Neutrophil (primary cell): ENCODE measurements around the gene ABAT.

ENCODE experiments used
- H3K27ac ChIP-seq: fragments of 200-600 bp; sonication (generic); 2 replicates; pipeline ENCODE4 v1.5.1; 2016; ENCODE audit warnings: mild to moderate bottlenecking, moderate library complexity
- H3K27me3 ChIP-seq: fragments of 200-600 bp; sonication (generic); 2 replicates; pipeline ENCODE4 v1.6.0; 2016; ENCODE audit warnings: mild to moderate bottlenecking
- H3K36me3 ChIP-seq: fragments of 200-600 bp; sonication (generic); 2 replicates; pipeline ENCODE4 v1.5.1; 2017
- H3K4me1 ChIP-seq, 2 experiments: fragments of 200-600 bp in 1 of 2; sonication (generic) in 1 of 2; 1 replicate in 1 of 2; 2 replicates in 1 of 2; pipeline versions ENCODE4 v1.5.1 to v1.6.1; 2013 to 2016; ENCODE audit warnings: low read depth in 1 of 2, low read length in 1 of 2, mild to moderate bottlenecking in 1 of 2, moderate library complexity in 1 of 2; ENCODE audit not compliant: control insufficient read depth in 1 of 2, insufficient read depth in 1 of 2
- H3K4me3 ChIP-seq, 2 experiments: fragments of 200-600 bp in 1 of 2; sonication (generic) in 1 of 2; 1 replicate in 1 of 2; 2 replicates in 1 of 2; pipeline ENCODE4 v1.5.1; 2013 to 2016; ENCODE audit warnings: low read depth in 1 of 2, low read length in 1 of 2, mild to moderate bottlenecking in 1 of 2, moderate library complexity in 1 of 2
- H3K9me3 ChIP-seq: fragments of 200-600 bp; sonication (generic); 2 replicates; pipeline ENCODE4 v1.5.1; 2016
- CTCF ChIP-seq: fragments of 200-600 bp; sonication (generic); IDR thresholded peaks from 2 replicates; pipeline ENCODE4 v1.5.1; 2016; ENCODE audit warnings: antibody characterized with exemption

The ABAT gene

DNA sequence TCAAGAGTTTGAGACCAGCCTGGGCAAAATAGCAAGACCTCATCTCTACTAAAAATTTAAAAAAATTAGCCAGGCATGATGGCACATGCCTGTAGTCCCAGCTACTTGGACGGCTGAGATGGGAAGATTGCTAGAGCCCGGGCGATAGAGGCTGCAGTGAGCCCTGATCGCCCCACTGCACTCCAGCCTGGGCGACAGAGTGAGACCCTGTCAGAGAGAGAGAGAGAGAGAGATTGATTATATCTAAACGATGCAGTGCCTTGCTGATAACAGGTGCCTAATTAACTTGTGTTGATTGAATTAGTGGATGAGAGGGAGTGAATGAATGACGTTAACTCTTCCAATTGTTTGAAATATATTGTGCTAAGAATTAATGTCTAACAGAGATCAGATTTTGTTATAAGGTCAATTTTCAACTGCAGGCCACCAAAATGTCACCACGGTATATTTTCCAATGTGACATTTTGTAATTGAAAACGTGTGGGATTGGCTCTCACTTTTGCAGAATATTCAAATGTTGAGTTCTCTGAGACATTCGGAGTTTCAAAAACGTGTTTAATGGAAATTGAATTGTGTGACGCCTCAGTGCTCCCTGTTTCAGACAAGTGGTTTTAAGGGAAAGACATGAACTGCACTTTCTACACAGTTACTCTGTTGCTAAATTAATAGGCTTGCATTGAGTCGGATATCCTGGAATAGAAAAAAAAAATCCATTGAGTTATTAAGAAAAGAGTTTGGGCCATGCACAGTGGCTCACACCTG is 53.6 kb downstream of the ABAT start:
- Histone ChIP-seq H3K27me3 (no peaks in the 10 kb centered on the region), H3K4me3 (no peak overlapping the region), H3K9me3 (no peaks in the 10 kb centered on the region), H3K4me1 (peaks cover 0 to 35% of the 10 kb centered on the region in 2 experiments), H3K27ac (no peak overlapping the region), H3K36me3 (no peaks in the 10 kb centered on the region)
- TF ChIP-seq CTCF, result no peak

DNA sequence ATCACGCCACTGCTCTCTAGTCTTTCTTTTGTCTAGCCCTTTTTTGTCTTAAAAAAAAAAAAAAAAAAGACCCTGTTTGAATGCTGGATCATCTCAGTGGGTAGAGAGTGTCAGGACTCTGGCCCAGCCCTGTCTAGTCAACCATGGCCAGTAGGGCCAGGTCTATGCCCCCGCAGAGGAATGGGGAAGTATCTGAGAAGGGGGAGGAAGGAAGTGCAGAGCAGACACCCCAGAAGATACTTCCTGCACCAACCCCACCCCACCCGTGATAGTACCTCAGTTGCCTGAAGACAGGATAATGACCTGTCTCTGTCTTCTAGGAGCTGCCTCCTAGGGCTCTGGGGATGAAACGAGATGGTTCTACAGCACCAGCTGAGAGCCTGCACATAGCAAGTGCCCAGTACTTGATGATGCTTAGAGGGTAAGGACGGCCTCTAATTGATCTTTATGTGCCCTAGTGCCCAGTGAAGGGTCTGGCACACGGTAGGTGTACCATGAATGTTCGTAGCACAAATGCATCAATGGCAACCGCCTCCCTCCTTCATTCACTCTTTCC is 55.4 kb downstream of the ABAT start:
- H3K27me3 ChIP-seq, result no peaks in the 10 kb centered on the region
- no peaks in the 10 kb centered on the region for H3K9me3 ChIP-seq
- no peaks in the 10 kb centered on the region for H3K36me3 ChIP-seq
- peak overlapping the region in 1 of 2 experiments; percentile 17 for H3K4me3 ChIP-seq
- H3K27ac ChIP-seq, result peak overlapping the region; percentile 65
- no peak for TF ChIP-seq CTCF
- H3K4me1 ChIP-seq, result peaks cover 0 to 35% of the 10 kb centered on the region in 2 experiments

DNA sequence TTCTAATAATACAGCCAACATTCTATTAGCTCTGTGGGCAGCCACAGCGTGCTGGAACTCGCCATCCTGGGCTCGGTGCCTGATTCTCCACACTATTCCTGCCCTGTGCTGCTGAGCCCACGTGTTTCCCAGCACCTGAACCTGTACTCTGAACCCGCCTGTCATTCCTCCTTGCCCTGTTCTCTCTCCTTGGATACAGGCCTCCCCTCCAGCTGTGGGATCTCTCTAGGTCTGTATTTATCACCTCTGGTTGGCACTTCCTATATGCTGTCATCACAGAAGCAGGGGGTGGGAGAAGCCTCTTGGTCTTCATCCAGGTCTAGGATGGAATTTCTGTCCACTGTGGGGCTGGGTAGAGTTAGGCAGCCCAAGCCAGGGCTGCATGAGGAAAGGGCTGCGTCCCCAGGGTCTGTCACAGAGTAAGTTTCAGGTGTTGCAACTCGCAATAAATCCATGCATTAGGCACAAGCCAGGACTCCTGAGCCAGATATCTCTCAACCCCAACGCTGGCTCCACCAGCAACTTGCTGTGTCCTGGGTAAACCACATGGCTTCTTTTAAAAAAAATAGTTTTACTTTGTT is 56.0 kb downstream of the ABAT start:
- no peaks in the 10 kb centered on the region for H3K9me3 ChIP-seq
- no peak for TF ChIP-seq CTCF
- H3K4me1 ChIP-seq, result peaks cover 0 to 32% of the 10 kb centered on the region in 2 experiments
- peak overlapping the region; percentile 65 for H3K27ac ChIP-seq
- H3K4me3 ChIP-seq, result peak overlapping the region in 1 of 2 experiments; percentile 17
- no peaks in the 10 kb centered on the region for H3K27me3 ChIP-seq
- H3K36me3 ChIP-seq, result no peaks in the 10 kb centered on the region

GRCh38 chr16:8733849-8734540 is 59.6 kb downstream of the ABAT start:
- H3K4me1 ChIP-seq, result peaks cover 0 to 27% of the 10 kb centered on the region in 2 experiments
- TF ChIP-seq CTCF, result no peak
- H3K27me3 ChIP-seq, result no peaks in the 10 kb centered on the region
- no peak overlapping the region for H3K4me3 ChIP-seq
- no peaks in the 10 kb centered on the region for H3K9me3 ChIP-seq
- H3K27ac ChIP-seq, result no peak overlapping the region
- peaks cover 5% of the 10 kb centered on the region for H3K36me3 ChIP-seq

DNA sequence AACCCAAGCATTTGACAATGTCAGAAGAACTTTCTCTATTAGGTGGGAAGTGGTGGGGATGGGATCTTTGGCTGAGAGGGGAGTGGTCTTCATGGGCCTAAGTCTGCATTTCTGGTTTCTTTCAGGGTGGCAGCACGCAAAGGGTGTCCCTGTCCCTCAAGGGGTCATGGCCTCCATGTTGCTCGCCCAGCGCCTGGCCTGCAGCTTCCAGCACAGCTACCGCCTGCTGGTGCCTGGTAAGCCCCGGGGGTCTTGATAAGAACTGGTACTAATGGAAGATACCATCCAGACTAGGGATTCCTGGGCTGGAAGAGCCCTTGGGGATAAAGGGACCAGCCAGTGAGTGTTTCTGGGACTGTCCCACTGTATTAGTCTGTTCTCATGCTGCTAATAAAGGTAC is 61.2 kb downstream of the ABAT start:
- Histone ChIP-seq H3K4me1 (peaks cover 0 to 12% of the 10 kb centered on the region in 2 experiments), H3K4me3 (no peak overlapping the region), H3K27me3 (no peaks in the 10 kb centered on the region), H3K27ac (no peak overlapping the region), H3K9me3 (no peaks in the 10 kb centered on the region), H3K36me3 (peaks cover 5% of the 10 kb centered on the region)
- no peak for TF ChIP-seq CTCF
